ENCODE results near the gene CLDN6.

DNA sequence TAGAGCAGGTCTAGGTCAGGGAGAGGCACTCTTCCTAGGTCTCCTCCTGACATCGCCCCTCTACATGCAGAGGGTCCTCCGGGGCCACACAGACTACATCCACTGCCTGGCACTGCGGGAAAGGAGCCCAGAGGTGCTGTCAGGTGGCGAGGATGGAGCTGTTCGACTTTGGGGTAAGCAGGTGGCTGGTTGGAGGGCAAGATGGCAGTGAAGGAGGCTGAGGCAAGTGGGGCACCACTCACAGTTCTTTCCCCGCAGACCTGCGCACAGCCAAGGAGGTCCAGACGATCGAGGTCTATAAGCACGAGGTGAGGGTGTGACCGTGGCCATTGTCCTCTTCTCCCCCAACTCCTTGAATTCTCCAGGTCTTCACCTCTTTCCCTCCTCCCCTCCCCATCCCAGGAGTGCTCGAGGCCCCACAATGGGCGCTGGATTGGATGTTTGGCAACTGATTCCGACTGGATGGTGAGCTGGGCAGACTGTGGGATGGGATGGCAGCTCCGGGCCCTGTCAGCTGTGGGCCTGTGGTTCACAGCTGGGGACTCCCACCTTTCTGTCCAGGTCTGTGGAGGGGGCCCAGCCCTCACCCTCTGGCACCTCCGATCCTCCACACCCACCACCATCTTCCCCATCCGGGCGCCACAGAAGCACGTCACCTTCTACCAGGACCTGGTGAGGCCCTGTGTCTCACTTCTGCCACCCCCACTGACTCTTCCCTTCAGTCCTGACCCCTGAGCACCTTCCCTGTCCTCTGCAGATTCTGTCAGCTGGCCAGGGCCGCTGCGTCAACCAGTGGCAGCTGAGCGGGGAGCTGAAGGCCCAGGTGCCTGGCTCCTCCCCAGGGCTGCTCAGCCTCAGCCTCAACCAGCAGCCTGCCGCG is 8.9 kb upstream of the CLDN6 start:
- no peak for TF ChIP-seq YY1 (IDR thresholded peaks at IDR 0.05; ENCODE audit: insufficient read depth, insufficient read length)
- TF ChIP-seq SUZ12 (IDR thresholded peaks at IDR 0.05; ENCODE audit: extremely low read depth, insufficient read depth, insufficient read length): no peak

Measured in NT2/D1 (cell line).